ENCODE data around the gene LRRC75B. TPM values are rescaled to one million over a fixed set of nuclear protein-coding genes. Genes with fewer than 3 reads are reported as not detected.
"Not testable (repeated sequence)": the region's sequence is repeated elsewhere in the genome, so short reads cannot be mapped to it uniquely, and the experiment has no call there.

The LRRC75B gene
- total RNA-seq, 6 experiments from 2014 or later = 11.8 to 28.0 (median 21.5) TPM

DNA sequence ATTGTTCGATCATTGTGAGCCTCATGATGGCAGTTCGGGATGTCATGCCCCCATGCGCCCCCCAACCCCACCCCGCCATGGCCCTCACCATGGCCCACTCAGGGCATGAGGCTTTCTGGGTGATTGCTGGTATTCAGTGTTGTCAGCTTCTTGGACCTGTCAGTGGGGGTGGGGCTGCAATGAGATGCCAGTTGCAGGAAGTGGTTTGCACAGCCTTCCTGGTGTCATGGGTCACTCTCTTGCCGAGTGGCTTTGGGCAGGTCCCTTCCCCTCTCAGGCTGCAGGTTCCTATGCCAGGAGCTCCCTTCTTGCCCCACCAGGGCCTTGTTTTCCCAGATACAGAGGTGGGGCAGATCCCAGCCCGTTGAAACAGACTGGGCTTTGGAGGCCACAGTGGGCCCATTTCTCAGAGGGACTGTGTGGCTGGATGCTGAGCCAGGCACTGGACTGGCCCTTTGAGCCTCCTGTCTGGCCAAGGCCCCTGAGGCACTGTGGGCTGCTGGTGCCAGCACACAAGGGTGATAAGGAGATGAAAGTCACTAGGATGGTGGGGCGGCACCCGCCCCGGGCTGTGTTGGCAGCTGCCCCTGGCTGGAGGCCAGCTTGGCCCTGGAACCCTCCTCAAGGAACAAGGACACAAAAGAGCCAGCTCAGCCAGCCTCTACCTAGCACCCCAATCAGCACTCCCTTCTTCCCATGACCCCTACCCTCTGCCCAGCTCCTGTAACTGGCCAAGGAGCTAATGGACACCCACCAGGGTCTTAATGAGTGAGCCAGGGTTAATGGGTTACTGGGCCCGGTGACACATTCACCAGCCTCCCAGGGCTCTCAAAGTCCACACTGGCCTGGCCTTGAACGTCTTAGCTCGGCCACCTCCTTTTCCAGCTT lies 8.6 kb upstream of the LRRC75B start:
- Histone ChIP-seq H3K4me1 (peaks cover 0 to 33% (median 8%) of the 10 kb centered on the region in 4 donors), H3K27ac (peak overlapping the region; percentile 29 to 89 (median 58)), H3K9me3 (no peaks in the 10 kb centered on the region), H3K4me3 (no peak overlapping the region), H3K36me3 (no peaks in the 10 kb centered on the region), H3K27me3 (no peaks in the 10 kb centered on the region)
- intact Hi-C loops (cut with DNase I) = loop anchor here in 1 of 2 donors (10.0 kb wide), 1 partner anchor 47 kb away; the partner anchor contains the start of genes GUCD1 and SNRPD3
- peak; percentile 74 to 84 (median 82) for ATAC-seq
- peak; percentile 83 to 93 (median 92) for DNase-seq
- WGBS (ENCODE audit: insufficient coverage, low coverage, low lambda C conversion rate, missing lambda C conversion rate) = 50% methylated on average over 7 of the region's 12 CpGs
- no peak for TF ChIP-seq POLR2A (IDR thresholded peaks at IDR 0.05)
- TF ChIP-seq, protein P1, sequence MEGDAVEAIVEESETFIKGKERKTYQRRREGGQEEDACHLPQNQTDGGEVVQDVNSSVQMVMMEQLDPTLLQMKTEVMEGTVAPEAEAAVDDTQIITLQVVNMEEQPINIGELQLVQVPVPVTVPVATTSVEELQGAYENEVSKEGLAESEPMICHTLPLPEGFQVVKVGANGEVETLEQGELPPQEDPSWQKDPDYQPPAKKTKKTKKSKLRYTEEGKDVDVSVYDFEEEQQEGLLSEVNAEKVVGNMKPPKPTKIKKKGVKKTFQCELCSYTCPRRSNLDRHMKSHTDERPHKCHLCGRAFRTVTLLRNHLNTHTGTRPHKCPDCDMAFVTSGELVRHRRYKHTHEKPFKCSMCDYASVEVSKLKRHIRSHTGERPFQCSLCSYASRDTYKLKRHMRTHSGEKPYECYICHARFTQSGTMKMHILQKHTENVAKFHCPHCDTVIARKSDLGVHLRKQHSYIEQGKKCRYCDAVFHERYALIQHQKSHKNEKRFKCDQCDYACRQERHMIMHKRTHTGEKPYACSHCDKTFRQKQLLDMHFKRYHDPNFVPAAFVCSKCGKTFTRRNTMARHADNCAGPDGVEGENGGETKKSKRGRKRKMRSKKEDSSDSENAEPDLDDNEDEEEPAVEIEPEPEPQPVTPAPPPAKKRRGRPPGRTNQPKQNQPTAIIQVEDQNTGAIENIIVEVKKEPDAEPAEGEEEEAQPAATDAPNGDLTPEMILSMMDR (IDR thresholded peaks at IDR 0.05) = no peak

DNA sequence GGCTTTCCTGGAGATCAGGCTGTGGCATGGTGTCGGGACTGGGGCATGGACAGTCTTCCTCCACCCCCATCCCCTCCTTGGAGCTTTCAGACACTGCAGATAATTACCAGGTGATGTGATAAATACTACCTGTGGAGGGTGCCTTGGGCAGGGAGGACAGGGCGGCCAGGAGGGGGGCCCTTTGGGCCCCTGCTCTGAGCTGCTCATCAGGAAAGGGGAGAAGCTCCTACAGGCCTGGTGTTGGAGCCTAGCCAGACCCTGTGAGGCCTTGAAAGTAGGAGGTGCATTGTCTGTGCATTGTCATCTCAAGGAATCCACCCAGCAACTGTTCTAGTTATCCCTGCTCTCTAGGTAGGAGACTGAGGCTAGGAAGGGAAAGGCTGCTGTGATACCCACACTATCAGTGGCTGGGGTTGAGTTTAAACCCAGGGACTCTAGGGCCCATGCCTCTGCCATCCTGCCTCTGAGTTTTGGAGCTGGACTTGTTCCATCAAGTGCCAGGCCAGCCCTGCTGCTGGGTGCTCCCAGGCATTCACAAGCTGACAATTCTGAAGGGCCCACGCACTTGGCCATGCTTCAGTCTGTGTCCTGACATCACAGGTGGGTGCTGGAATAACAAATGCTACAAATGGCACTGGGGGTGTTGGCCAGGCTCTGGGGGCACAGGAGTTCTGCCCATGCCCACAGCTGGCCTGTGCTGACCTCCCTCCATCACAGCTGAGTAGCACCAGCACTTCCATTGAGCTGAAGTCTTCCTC lies 7.3 kb upstream of the LRRC75B start:
- no CpG with 5 or more reads among the region's 3 CpGs for WGBS (ENCODE audit: insufficient coverage, low coverage, low lambda C conversion rate, missing lambda C conversion rate)
- not testable (repeated sequence) for H3K27me3 ChIP-seq, H3K9me3 ChIP-seq, DNase-seq, ATAC-seq, H3K4me3 ChIP-seq, H3K36me3 ChIP-seq
- Histone ChIP-seq H3K27ac (peak overlapping the region in 1 of 3 donors; percentile 89), H3K4me1 (peaks cover 0 to 39% (median 8%) of the 10 kb centered on the region in 4 donors)
- intact Hi-C loops (cut with DNase I) = loop anchor here in 1 of 2 donors (10.0 kb wide), 1 partner anchor 45 kb away; the partner anchor contains the start of genes GUCD1 and SNRPD3

DNA sequence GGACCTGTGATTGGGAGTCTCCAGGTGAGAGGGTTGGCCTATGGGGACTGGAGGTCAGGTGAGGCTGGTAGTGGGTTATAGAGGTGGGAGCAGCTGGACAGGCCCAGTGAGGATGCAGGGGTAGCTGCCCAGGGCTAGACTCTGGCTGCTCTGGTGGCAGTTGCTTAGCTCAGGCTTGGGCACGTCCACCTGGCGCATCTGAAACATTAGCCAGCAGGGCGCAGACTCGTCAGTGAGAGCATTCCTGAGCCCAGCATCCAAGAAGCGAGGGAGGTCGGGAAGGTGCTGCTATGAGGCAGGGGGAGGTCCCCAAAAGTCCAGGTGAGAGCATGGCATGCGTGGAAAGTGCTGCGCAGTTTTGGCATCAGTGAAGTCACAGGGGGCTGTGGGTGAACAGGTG lies 6.6 kb upstream of the LRRC75B start:
- no peaks in the 10 kb centered on the region for H3K27me3 ChIP-seq
- H3K4me1 ChIP-seq = peaks cover 0 to 45% (median 11%) of the 10 kb centered on the region in 4 donors
- no peak overlapping the region for H3K4me3 ChIP-seq
- TF ChIP-seq, protein P1 (IDR thresholded peaks at IDR 0.05) = no peak
- TF ChIP-seq POLR2A (IDR thresholded peaks at IDR 0.05) = no peak
- no peaks in the 10 kb centered on the region for H3K9me3 ChIP-seq
- intact Hi-C loops (cut with DNase I) = no loop called here
- no peak for DNase-seq
- H3K36me3 ChIP-seq = no peaks in the 10 kb centered on the region
- no peak overlapping the region for H3K27ac ChIP-seq
- no peak for ATAC-seq
- 69% methylated on average over 6 of the region's 8 CpGs for WGBS (ENCODE audit: insufficient coverage, low coverage, low lambda C conversion rate, missing lambda C conversion rate)

DNA sequence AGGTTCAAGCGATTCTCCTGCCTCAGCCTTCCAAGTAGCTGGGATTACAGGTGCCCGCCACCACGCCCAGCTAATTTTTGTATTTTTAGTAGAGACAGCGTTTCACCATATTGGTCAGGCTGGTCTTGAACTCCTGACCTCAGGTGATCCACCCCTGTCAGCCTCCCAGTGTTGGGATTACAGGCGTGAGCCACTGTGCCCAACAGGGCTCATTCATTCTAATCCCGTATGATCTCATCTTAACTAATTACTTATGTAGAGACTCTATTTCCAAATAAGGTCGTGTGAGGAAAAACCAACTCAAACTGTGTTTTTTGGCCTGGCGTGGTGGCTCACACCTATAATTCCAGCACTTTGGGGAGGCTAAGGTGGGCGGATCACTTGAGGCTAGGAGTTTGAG lies 4.2 kb upstream of the LRRC75B start:
- not testable (repeated sequence) for H3K4me3 ChIP-seq, H3K9me3 ChIP-seq
- 91% methylated on average over 9 of the region's 9 CpGs for WGBS (ENCODE audit: insufficient coverage, low coverage, low lambda C conversion rate, missing lambda C conversion rate)

DNA sequence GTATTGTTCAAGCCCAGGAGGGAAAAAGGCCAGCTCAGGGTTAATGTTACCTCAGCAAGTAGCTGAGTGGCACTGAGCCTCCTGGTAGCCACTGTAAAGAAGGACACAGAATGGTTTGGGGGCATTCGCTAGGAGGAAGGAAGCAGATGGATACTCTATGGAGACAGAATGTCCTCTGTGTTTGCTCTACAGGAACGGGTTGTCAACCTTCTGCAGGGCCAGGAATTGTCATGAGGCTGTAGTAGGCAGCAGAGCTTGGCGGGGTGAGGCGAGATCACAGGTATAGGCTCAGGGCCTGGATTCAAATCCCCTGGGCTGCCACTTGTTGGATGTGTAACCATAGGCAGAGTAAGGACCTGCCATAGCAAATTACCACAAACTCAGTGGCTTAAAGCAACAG lies 3.0 kb upstream of the LRRC75B start:
- no peaks in the 10 kb centered on the region for H3K9me3 ChIP-seq
- H3K27me3 ChIP-seq = no peaks in the 10 kb centered on the region
- DNase-seq = no peak
- no peak for ATAC-seq
- H3K4me1 ChIP-seq = peaks cover 0 to 33% (median 10%) of the 10 kb centered on the region in 4 donors
- no peak overlapping the region for H3K4me3 ChIP-seq
- WGBS (ENCODE audit: insufficient coverage, low coverage, low lambda C conversion rate, missing lambda C conversion rate) = 100% methylated on average over 1 of the region's 4 CpGs
- H3K27ac ChIP-seq = peak overlapping the region in 1 of 3 donors; percentile 14
- no peak for TF ChIP-seq POLR2A (IDR thresholded peaks at IDR 0.05)
- TF ChIP-seq, protein P1 (IDR thresholded peaks at IDR 0.05) = no peak
- intact Hi-C loops (cut with DNase I) = no loop called here
- H3K36me3 ChIP-seq = no peaks in the 10 kb centered on the region

More for the DNA sequence above, 4.2 kb upstream of the LRRC75B start:
- DNase-seq; H3K36me3 ChIP-seq; H3K27me3 ChIP-seq; intact Hi-C loops (cut with DNase I); H3K27ac ChIP-seq; ATAC-seq: not testable (repeated sequence)
- H3K4me1 ChIP-seq = peaks cover 0 to 45% (median 16%) of the 10 kb centered on the region in 4 donors
